Kidney (tissue), 14 donors: ENCODE results near the gene RAPGEF5. TPM values are rescaled to one million over a fixed set of nuclear protein-coding genes. Genes with fewer than 3 reads are reported as not detected.
A peak's percentile ranks its signal among the peaks of the same experiment; 100 is the strongest.

Experiments used
- DNase-seq, 5 donors: peaks; one replicate each; pipeline ENCODE4 v3.0.0-alpha.2; 2013 to 2020
- FAIRE-seq: peaks from 2 replicates; lab custom pipeline; 2012; peaks lifted over from hg19 to GRCh38; lab: Jason Lieb, UNC
- H3K27ac ChIP-seq, 2 donors: one replicate each; pipeline ENCODE4 v1.7.0; 2013; ENCODE audit warnings: low read depth in 2 of 2, low read length in 2 of 2, inconsistent platforms in 1 of 2
- H3K27me3 ChIP-seq: one replicate; pipeline ENCODE4 v1.7.1; 2013; ENCODE audit warnings: low read length, inconsistent platforms; ENCODE audit not compliant: control insufficient read depth, insufficient read depth
- H3K36me3 ChIP-seq, 3 donors: one replicate each; pipeline versions ENCODE4 v1.7.0 to v1.7.1; 2013; ENCODE audit warnings: low read length in 3 of 3, control low read depth in 1 of 3, inconsistent platforms in 1 of 3; ENCODE audit not compliant: insufficient read depth in 3 of 3, control insufficient read depth in 2 of 3
- H3K4me1 ChIP-seq, 3 donors: one replicate each; pipeline versions ENCODE4 v1.7.0 to v1.7.1; 2013; ENCODE audit warnings: low read length in 3 of 3, inconsistent platforms in 1 of 3, low read depth in 1 of 3; ENCODE audit not compliant: control insufficient read depth in 2 of 3, insufficient read depth in 2 of 3
- H3K4me3 ChIP-seq, 3 donors: one replicate each; pipeline versions ENCODE4 v1.7.0 to v1.8.1; 2013; ENCODE audit warnings: low read length in 3 of 3, control low read depth in 1 of 3, inconsistent platforms in 1 of 3
- H3K9ac ChIP-seq, 3 donors: one replicate each; pipeline versions ENCODE4 v1.7.0 to v1.7.1; 2013; ENCODE audit warnings: low read length in 3 of 3, control low read depth in 1 of 3, inconsistent platforms in 1 of 3
- H3K9me3 ChIP-seq, 3 donors: one replicate each; pipeline versions ENCODE4 v1.7.0 to v1.7.1; 2013; ENCODE audit warnings: low read length in 3 of 3, control low read depth in 1 of 3, inconsistent platforms in 1 of 3; ENCODE audit not compliant: control insufficient read depth in 2 of 3, insufficient read depth in 1 of 3
- CTCF ChIP-seq: IDR thresholded peaks from 3 replicates; pipeline ENCODE4 v1.5.1; 2012; ENCODE audit warnings: mild to moderate bottlenecking, moderate library complexity, borderline replicate concordance; ENCODE audit not compliant: insufficient read depth; ENCODE audit errors: extremely low read depth
- intact Hi-C: fragments of 100-400 bp; cut with DNase I; formaldehyde crosslinking; loops from one replicate; pipeline ENCODE4 v1.11.1; 2022
- polyA plus RNA-seq: library from polyadenylated mRNA; stranded (reverse); fragments of 350-450 nt; fragmentation: Illumina TruSeq; extraction: RNeasy Lipid Tissue Mini Kit (QIAGEN cat#74804); gene quantifications from one replicate; pipeline ENCODE4 v1.2.3, GENCODE V29; 2014; ENCODE audit warnings: low read depth, low replicate concordance; ENCODE audit not compliant: insufficient read depth
- total RNA-seq: library from RNA; stranded (reverse); fragmentation: NEBNext Ultra II Directional; extraction: Animal tissue kit (Norgen Biotek cat#: 25700); gene quantifications from one replicate; pipeline ENCODE4 v1.2.1, GENCODE V29; 2021
- donor health status: control.
- donor health status: control.
- donor health status: control.
- donor health status: control.
- donor health status: control.
- donor health status: DM: yes; HTN: yes; CAD: no.
- donor health status: Normal renal cell carcinoma (clear cell type).

RAPGEF5 gene
- total and polyA plus RNA-seq, 2 donors from 2014 or later: 3.9 to 67.8 TPM

GRCh38 chr7:22231806-22232205, 125.1 kb downstream of the RAPGEF5 start:
- Histone ChIP-seq H3K27ac (no peak overlapping the region), H3K9me3 (no peaks in the 10 kb centered on the region), H3K27me3 (no peaks in the 10 kb centered on the region), H3K4me1 (no peaks in the 10 kb centered on the region), H3K4me3 (no peak overlapping the region), H3K9ac (no peak overlapping the region), H3K36me3 (no peaks in the 10 kb centered on the region)
- intact Hi-C loops: no loop called here
- DNase-seq (no peak), FAIRE-seq (no peak)
- TF ChIP-seq CTCF: no peak

- H3K9ac ChIP-seq: no peak overlapping the region
- H3K4me3 ChIP-seq: no peak overlapping the region
- H3K27me3 ChIP-seq: no peaks in the 10 kb centered on the region
- intact Hi-C loops: no loop called here
- FAIRE-seq (no peak), DNase-seq (no peak)
- no peak overlapping the region for H3K27ac ChIP-seq
- no peaks in the 10 kb centered on the region for H3K4me1 ChIP-seq
- no peak for TF ChIP-seq CTCF
- no peaks in the 10 kb centered on the region for H3K36me3 ChIP-seq
- H3K9me3 ChIP-seq: no peaks in the 10 kb centered on the region
Measured at GRCh38 chr7:22231141-22231540, 125.8 kb downstream of the RAPGEF5 start.

GRCh38 chr7:22230238-22230637, 126.7 kb downstream of the RAPGEF5 start:
- DNase-seq (no peak), FAIRE-seq (no peak)
- peaks cover 0 to 2% (median 0%) of the 10 kb centered on the region in 3 donors for H3K4me1 ChIP-seq
- no peaks in the 10 kb centered on the region for H3K27me3 ChIP-seq
- no peak overlapping the region for H3K4me3 ChIP-seq
- H3K36me3 ChIP-seq: no peaks in the 10 kb centered on the region
- intact Hi-C loops: no loop called here
- no peak for TF ChIP-seq CTCF
- no peaks in the 10 kb centered on the region for H3K9me3 ChIP-seq
- H3K27ac ChIP-seq: no peak overlapping the region
- H3K9ac ChIP-seq: no peak overlapping the region

GRCh38 chr7:22229148-22229547, 127.8 kb downstream of the RAPGEF5 start:
- DNase-seq (peak in 1 of 5 donors; percentile 58), FAIRE-seq (no peak)
- Histone ChIP-seq H3K27ac (no peak overlapping the region), H3K27me3 (no peaks in the 10 kb centered on the region), H3K36me3 (no peaks in the 10 kb centered on the region), H3K9me3 (no peaks in the 10 kb centered on the region), H3K9ac (no peak overlapping the region), H3K4me3 (no peak overlapping the region), H3K4me1 (peaks cover 0 to 2% (median 0%) of the 10 kb centered on the region in 3 donors)
- intact Hi-C loops: no loop called here
- no peak for TF ChIP-seq CTCF
